ACC112 (cell line): ENCODE data around the gene ANGPTL2.

ENCODE experiments used
- H2AFZ ChIP-seq: fragments of 200-600 bp; sonication (generic); one replicate; pipeline ENCODE4 v1.6.0; 2017; ENCODE audit warnings: antibody characterized with exemption, low read length; ENCODE audit not compliant: unreplicated experiment
- H3K27ac ChIP-seq: fragments of 200-600 bp; sonication (generic); 2 replicates; pipeline ENCODE4 v1.5.1; 2014; ENCODE audit warnings: low read depth, mild to moderate bottlenecking, antibody characterized with exemption, low read length, moderate library complexity
- H3K27me3 ChIP-seq: fragments of 200-600 bp; sonication (generic); 2 replicates; pipeline ENCODE4 v1.6.1; 2014; ENCODE audit warnings: mild to moderate bottlenecking, antibody characterized with exemption, low read length, moderate library complexity, mixed read lengths; ENCODE audit not compliant: insufficient read depth
- H3K36me3 ChIP-seq: fragments of 200-600 bp; sonication (generic); 2 replicates; pipeline ENCODE4 v1.6.1; 2016; ENCODE audit warnings: mild to moderate bottlenecking, antibody characterized with exemption, low read length, moderate library complexity, mixed read lengths; ENCODE audit not compliant: insufficient read depth
- H3K4me1 ChIP-seq: fragments of 200-600 bp; sonication (generic); one replicate; pipeline ENCODE4 v1.6.1; 2016; ENCODE audit warnings: low read length, mixed read lengths; ENCODE audit not compliant: insufficient read depth, unreplicated experiment, control insufficient read depth
- H3K4me3 ChIP-seq: fragments of 200-600 bp; sonication (generic); 2 replicates; pipeline ENCODE4 v1.5.1; 2014; ENCODE audit warnings: mild to moderate bottlenecking, low read depth, low read length
- H3K79me2 ChIP-seq: fragments of 200-600 bp; sonication (generic); one replicate; pipeline ENCODE4 v1.6.0; 2016; ENCODE audit warnings: low read length; ENCODE audit not compliant: control insufficient read depth, unreplicated experiment, insufficient read depth

ANGPTL2 gene

GRCh38 chr9:127129073-127129717, 6.8 kb upstream of the ANGPTL2 start:
- Histone ChIP-seq H3K36me3 (no peaks in the 10 kb centered on the region), H3K27ac (no peak overlapping the region), H3K27me3 (no peaks in the 10 kb centered on the region), H3K79me2 (no peaks in the 10 kb centered on the region), H3K4me3 (no peak overlapping the region), H3K4me1 (peaks cover 45% of the 10 kb centered on the region), H2AFZ (no peak overlapping the region)

GRCh38 chr9:127128341-127129072, 6.1 kb upstream of the ANGPTL2 start:
- H3K27ac ChIP-seq: no peak overlapping the region
- peaks cover 39% of the 10 kb centered on the region for H3K4me1 ChIP-seq
- no peak overlapping the region for H3K4me3 ChIP-seq
- no peaks in the 10 kb centered on the region for H3K79me2 ChIP-seq
- no peaks in the 10 kb centered on the region for H3K36me3 ChIP-seq
- H3K27me3 ChIP-seq: no peaks in the 10 kb centered on the region
- H2AFZ ChIP-seq: no peak overlapping the region

GRCh38 chr9:127126971-127127370, 4.5 kb upstream of the ANGPTL2 start:
- peaks cover 30% of the 10 kb centered on the region for H3K4me1 ChIP-seq
- no peaks in the 10 kb centered on the region for H3K36me3 ChIP-seq
- H3K79me2 ChIP-seq: no peaks in the 10 kb centered on the region
- H2AFZ ChIP-seq: no peak overlapping the region
- no peak overlapping the region for H3K27ac ChIP-seq
- H3K4me3 ChIP-seq: no peak overlapping the region
- H3K27me3 ChIP-seq: no peaks in the 10 kb centered on the region

GRCh38 chr9:127124792-127125191, 2.4 kb upstream of the ANGPTL2 start:
- no peak overlapping the region for H3K4me3 ChIP-seq
- H3K79me2 ChIP-seq: peaks cover 5% of the 10 kb centered on the region
- H3K36me3 ChIP-seq: no peaks in the 10 kb centered on the region
- H2AFZ ChIP-seq: no peak overlapping the region
- peaks cover 15% of the 10 kb centered on the region for H3K4me1 ChIP-seq
- no peaks in the 10 kb centered on the region for H3K27me3 ChIP-seq
- no peak overlapping the region for H3K27ac ChIP-seq

- Histone ChIP-seq H3K27ac (no peak overlapping the region), H3K4me1 (peaks cover 15% of the 10 kb centered on the region), H3K4me3 (no peak overlapping the region), H2AFZ (no peak overlapping the region), H3K36me3 (no peaks in the 10 kb centered on the region), H3K27me3 (no peaks in the 10 kb centered on the region), H3K79me2 (peaks cover 5% of the 10 kb centered on the region)
These were observed 1.7 kb upstream of the ANGPTL2 start for GRCh38 chr9:127124111-127124531.

GRCh38 chr9:127123064-127123890, 842 bp upstream of the ANGPTL2 start:
- peak overlapping the region; percentile 66 for H3K27ac ChIP-seq
- H2AFZ ChIP-seq: peak overlapping the region; percentile 57
- H3K79me2 ChIP-seq: peaks cover 5% of the 10 kb centered on the region
- H3K4me3 ChIP-seq: peak overlapping the region; percentile 78
- H3K27me3 ChIP-seq: no peaks in the 10 kb centered on the region
- no peaks in the 10 kb centered on the region for H3K36me3 ChIP-seq
- H3K4me1 ChIP-seq: peaks cover 10% of the 10 kb centered on the region

GRCh38 chr9:127121628-127122175, 733 bp downstream of the ANGPTL2 start:
- Histone ChIP-seq H3K36me3 (no peaks in the 10 kb centered on the region), H3K79me2 (peaks cover 5% of the 10 kb centered on the region), H3K27me3 (no peaks in the 10 kb centered on the region), H3K27ac (peak overlapping the region; percentile 66; the same call in 1 of the 2 replicates), H2AFZ (peak overlapping the region; percentile 57), H3K4me3 (peak overlapping the region; percentile 78), H3K4me1 (peaks cover 10% of the 10 kb centered on the region)

- Histone ChIP-seq H3K27me3 (no peaks in the 10 kb centered on the region), H2AFZ (no peak overlapping the region), H3K4me3 (no peak overlapping the region), H3K4me1 (peaks cover 10% of the 10 kb centered on the region), H3K36me3 (no peaks in the 10 kb centered on the region; the same call in 1 of the 2 replicates), H3K79me2 (peaks cover 5% of the 10 kb centered on the region), H3K27ac (no peak overlapping the region)
These were observed 3.1 kb downstream of the ANGPTL2 start for GRCh38 chr9:127119320-127119709.

GRCh38 chr9:127118597-127119319, 3.7 kb downstream of the ANGPTL2 start:
- H3K36me3 ChIP-seq: no peaks in the 10 kb centered on the region; the same call in 1 of the 2 replicates
- no peak overlapping the region for H3K27ac ChIP-seq
- H3K27me3 ChIP-seq: no peaks in the 10 kb centered on the region
- H3K4me3 ChIP-seq: no peak overlapping the region
- peaks cover 5% of the 10 kb centered on the region for H3K79me2 ChIP-seq
- H2AFZ ChIP-seq: no peak overlapping the region
- peaks cover 12% of the 10 kb centered on the region for H3K4me1 ChIP-seq

- no peaks in the 10 kb centered on the region; the same call in 1 of the 2 replicates for H3K36me3 ChIP-seq
- H3K4me1 ChIP-seq: peaks cover 14% of the 10 kb centered on the region
These were observed 4.6 kb downstream of the ANGPTL2 start for GRCh38 chr9:127117801-127118200.

More at GRCh38 chr9:127117801-127118200, 4.6 kb downstream of the ANGPTL2 start:
- H3K4me3 ChIP-seq: no peak overlapping the region
- no peaks in the 10 kb centered on the region for H3K27me3 ChIP-seq
- H2AFZ ChIP-seq: no peak overlapping the region
- peaks cover 5% of the 10 kb centered on the region for H3K79me2 ChIP-seq
- no peak overlapping the region for H3K27ac ChIP-seq
